ENCODE data around the gene COG1. TPM values are rescaled to one million over a fixed set of nuclear protein-coding genes. Genes with fewer than 3 reads are reported as not detected.

The COG1 gene
- total RNA-seq, 2 donors from 2014 or later, result 34.6 to 52.5 TPM

GRCh38 chr17:73157521-73157890 lies 35.3 kb upstream of the COG1 start:
- TF ChIP-seq POLR2A (IDR thresholded peaks at IDR 0.05), result no peak
- no peak for TF ChIP-seq POLR2AphosphoS5 (IDR thresholded peaks at IDR 0.05)
- no peak for TF ChIP-seq CTCF (IDR thresholded peaks at IDR 0.05)
- H3K36me3 ChIP-seq, result no peaks in the 10 kb centered on the region
- H3K27ac ChIP-seq, result no peak overlapping the region
- DNase-seq (ENCODE audit: low spot score), result no peak
- WGBS, result 72% methylated on average over 5 of the region's 5 CpGs
- no peaks in the 10 kb centered on the region for H3K9me3 ChIP-seq
- intact Hi-C loops (cut with DNase I), result loop anchor here (5.0 kb wide), 2 partner anchors 170 to 430 kb away; no protein-coding TSS in a partner anchor
- H3K4me1 ChIP-seq (replicated peaks), result no peaks in the 10 kb centered on the region
- H3K4me3 ChIP-seq, result no peak overlapping the region
- no peaks in the 10 kb centered on the region for H3K27me3 ChIP-seq (replicated peaks; ENCODE audit: insufficient read depth)

GRCh38 chr17:73158133-73158532 lies 34.7 kb upstream of the COG1 start:
- no peak for TF ChIP-seq POLR2A (IDR thresholded peaks at IDR 0.05)
- TF ChIP-seq CTCF (IDR thresholded peaks at IDR 0.05), result no peak
- no peak for TF ChIP-seq POLR2AphosphoS5 (IDR thresholded peaks at IDR 0.05)
- Histone ChIP-seq H3K27me3 (replicated peaks; ENCODE audit: insufficient read depth) (peaks cover 4% of the 10 kb centered on the region), H3K27ac (no peak overlapping the region), H3K36me3 (no peaks in the 10 kb centered on the region), H3K4me3 (no peak overlapping the region), H3K4me1 (replicated peaks) (no peaks in the 10 kb centered on the region), H3K9me3 (no peaks in the 10 kb centered on the region)
- WGBS, result 90% methylated on average over 2 of the region's 2 CpGs
- DNase-seq (ENCODE audit: low spot score), result no peak
- intact Hi-C loops (cut with DNase I), result loop anchor here (5.0 kb wide), 2 partner anchors 171 to 431 kb away; no protein-coding TSS in a partner anchor

DNA sequence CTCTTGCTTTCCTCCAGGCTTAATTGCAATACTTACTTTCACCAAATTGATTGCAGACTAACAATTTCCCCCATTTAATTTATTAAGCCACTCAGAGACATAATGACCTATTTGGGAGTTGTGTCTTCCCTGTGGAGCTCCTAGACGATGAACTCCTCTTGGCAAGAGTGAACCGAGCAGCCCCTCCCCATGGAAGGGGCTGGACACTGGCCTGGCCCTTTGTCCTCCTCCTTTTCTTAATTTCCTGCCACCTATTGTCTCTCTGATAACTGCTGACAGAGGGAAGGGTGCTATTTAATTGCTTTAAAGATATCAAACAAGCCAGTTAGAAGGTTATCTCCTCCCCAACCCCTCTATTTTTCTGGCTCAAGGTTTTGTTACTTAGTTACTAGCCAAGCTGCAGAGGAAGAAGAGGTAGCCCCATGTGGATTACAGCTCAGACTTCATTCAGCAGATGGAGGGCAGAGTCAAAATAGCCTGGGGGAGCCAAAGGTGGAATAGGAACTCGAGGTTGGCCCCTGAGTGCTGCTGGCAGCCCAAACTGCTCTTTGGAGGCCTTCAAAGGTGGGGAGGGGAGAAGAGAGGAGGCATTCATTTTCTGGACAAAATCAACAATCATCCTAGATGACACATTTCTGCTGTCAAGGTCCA lies 31.8 kb upstream of the COG1 start:
- Histone ChIP-seq H3K9me3 (no peaks in the 10 kb centered on the region), H3K4me3 (no peak overlapping the region), H3K4me1 (replicated peaks) (no peaks in the 10 kb centered on the region), H3K27ac (no peak overlapping the region), H3K27me3 (replicated peaks; ENCODE audit: insufficient read depth) (peaks cover 16% of the 10 kb centered on the region), H3K36me3 (no peaks in the 10 kb centered on the region)
- no peak for DNase-seq (ENCODE audit: low spot score)
- 71% methylated on average over 2 of the region's 3 CpGs for whole genome bisulfite sequencing
- TF ChIP-seq POLR2A (IDR thresholded peaks at IDR 0.05), result no peak
- TF ChIP-seq POLR2AphosphoS5 (IDR thresholded peaks at IDR 0.05), result no peak
- TF ChIP-seq CTCF (IDR thresholded peaks at IDR 0.05), result no peak
- intact Hi-C loops (cut with DNase I), result no loop called here

- no peaks in the 10 kb centered on the region for H3K4me1 ChIP-seq (replicated peaks)
- no peak overlapping the region for H3K27ac ChIP-seq
- H3K9me3 ChIP-seq, result no peaks in the 10 kb centered on the region
- no peaks in the 10 kb centered on the region for H3K36me3 ChIP-seq
- no peak overlapping the region for H3K4me3 ChIP-seq
- no peak for DNase-seq (ENCODE audit: low spot score)
- 62% methylated on average over 8 of the region's 8 CpGs for WGBS
- intact Hi-C loops (cut with DNase I), result no loop called here
- H3K27me3 ChIP-seq (replicated peaks; ENCODE audit: insufficient read depth), result peaks cover 21% of the 10 kb centered on the region
- no peak for TF ChIP-seq POLR2A (IDR thresholded peaks at IDR 0.05)
- no peak for TF ChIP-seq POLR2AphosphoS5 (IDR thresholded peaks at IDR 0.05)
- TF ChIP-seq CTCF (IDR thresholded peaks at IDR 0.05), result no peak
Observed at GRCh38 chr17:73163043-73163442, 29.8 kb upstream of the COG1 start.

Measured in prostate gland (tissue), 2 donors.